ENCODE results near the gene TPRG1L.

- TF ChIP-seq CTCF (IDR thresholded peaks at IDR 0.05; ENCODE audit: low read length) (no peak), EZH2 (IDR thresholded peaks at IDR 0.05; ENCODE audit: borderline replicate concordance, low read length) (no peak)
Measured at GRCh38 chr1:3584915-3585314, 39.9 kb upstream of the TPRG1L start.

Measured in OCI-LY1 (cell line).